Effector memory CD4-positive, alpha-beta T cell (primary cell): ENCODE data around the gene DHX35.

Source experiments
- DNase-seq, 3 donors: peaks; one replicate each; pipeline ENCODE4 v3.0.0-alpha.2; 2020
- H3K27ac ChIP-seq: 2 replicates; pipeline ENCODE4 v1.7.0; 2013; ENCODE audit warnings: mild to moderate bottlenecking, low read length, moderate library complexity; ENCODE audit not compliant: insufficient read depth, poor library complexity, severe bottlenecking
- H3K27me3 ChIP-seq: replicated peaks from 2 replicates; pipeline ENCODE4 v1.7.0; 2013; ENCODE audit warnings: mild to moderate bottlenecking, low read length; ENCODE audit not compliant: insufficient read depth, control insufficient read depth, poor library complexity, severe bottlenecking
- H3K36me3 ChIP-seq: 2 replicates; pipeline ENCODE4 v1.7.0; 2013; ENCODE audit warnings: mild to moderate bottlenecking, low read length, moderate library complexity; ENCODE audit not compliant: control insufficient read depth, insufficient read depth
- H3K4me1 ChIP-seq: 2 replicates; pipeline ENCODE4 v1.7.0; 2013; ENCODE audit warnings: low read length, mild to moderate bottlenecking; ENCODE audit not compliant: control insufficient read depth, insufficient read depth, poor library complexity, severe bottlenecking
- H3K4me3 ChIP-seq: 2 replicates; pipeline ENCODE4 v1.7.0; 2013; ENCODE audit warnings: low read length, low read depth, mild to moderate bottlenecking; ENCODE audit not compliant: insufficient read depth, poor library complexity, severe bottlenecking
- H3K9me3 ChIP-seq: 2 replicates; pipeline ENCODE4 v1.7.0; 2013; ENCODE audit warnings: mild to moderate bottlenecking, low read length, moderate library complexity; ENCODE audit not compliant: control insufficient read depth

DHX35 gene

GRCh38 chr20:39047417-39047985 lies 85.4 kb downstream of the DHX35 start:
- Histone ChIP-seq H3K27me3 (no peaks in the 10 kb centered on the region), H3K9me3 (no peaks in the 10 kb centered on the region), H3K36me3 (peaks cover 5% of the 10 kb centered on the region), H3K4me1 (peaks cover 10% of the 10 kb centered on the region), H3K27ac (no peak overlapping the region), H3K4me3 (no peak overlapping the region)
- DNase-seq, result no peak

DNA sequence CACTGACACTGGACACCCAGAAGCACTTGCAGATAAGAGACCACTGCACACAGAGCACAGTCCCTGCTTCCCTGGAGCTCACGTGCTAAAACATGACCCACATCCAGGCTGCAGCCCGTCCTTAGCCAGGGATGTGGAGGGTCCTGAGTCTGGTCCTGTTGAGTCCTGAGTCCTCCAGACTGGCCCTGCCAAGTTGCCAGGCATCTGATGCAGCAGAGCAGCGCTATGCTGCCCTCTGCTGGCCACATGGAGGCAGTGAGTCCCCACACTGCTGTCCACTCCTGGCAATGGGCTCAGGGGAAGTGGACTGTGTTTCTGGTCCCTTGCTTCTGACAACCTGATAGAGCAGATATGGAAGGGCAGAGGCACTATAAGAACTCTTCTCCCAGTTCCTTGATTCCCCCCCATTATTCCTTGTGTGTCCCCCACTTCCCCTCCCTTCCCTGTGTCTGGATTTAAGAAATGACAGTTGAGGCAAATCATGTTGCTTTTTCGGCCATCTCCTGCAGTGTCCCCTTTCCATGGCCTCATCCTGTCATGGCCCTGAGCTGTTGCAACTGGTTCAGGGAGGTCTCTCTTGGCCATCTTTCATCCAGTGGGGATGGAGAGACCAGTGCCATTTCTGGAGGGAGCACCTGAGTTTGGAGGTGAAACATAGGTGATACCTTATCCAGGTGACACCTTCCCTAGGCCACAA lies 86.0 kb downstream of the DHX35 start:
- DNase-seq, result peak; percentile 39 to 53 (median 43)
- Histone ChIP-seq H3K36me3 (no peaks in the 10 kb centered on the region), H3K9me3 (no peaks in the 10 kb centered on the region), H3K4me3 (no peak overlapping the region), H3K27me3 (no peaks in the 10 kb centered on the region), H3K4me1 (peaks cover 10% of the 10 kb centered on the region), H3K27ac (no peak overlapping the region)

DNA sequence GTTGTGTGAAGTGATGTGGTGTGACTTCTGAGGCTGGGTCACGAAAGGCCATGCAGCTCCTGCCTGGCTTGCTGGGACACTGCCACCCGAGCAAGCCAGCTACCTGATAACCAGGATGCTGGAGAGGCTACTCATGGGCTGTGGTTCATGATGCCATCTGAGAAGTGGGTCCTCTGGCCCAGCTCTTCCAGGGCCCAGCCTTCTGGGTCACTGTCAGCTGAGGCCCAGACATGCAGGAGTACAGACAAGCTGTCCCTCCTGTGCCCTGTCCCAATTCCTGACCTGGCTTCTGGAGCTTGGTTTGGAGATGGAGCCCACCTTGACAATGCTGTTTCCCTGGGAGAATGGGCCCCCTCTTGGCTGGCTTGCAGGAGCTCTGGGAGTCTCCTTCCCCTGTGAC lies 87.0 kb downstream of the DHX35 start:
- Histone ChIP-seq H3K4me3 (no peak overlapping the region), H3K27ac (no peak overlapping the region), H3K36me3 (no peaks in the 10 kb centered on the region), H3K27me3 (no peaks in the 10 kb centered on the region), H3K9me3 (no peaks in the 10 kb centered on the region), H3K4me1 (peaks cover 10% of the 10 kb centered on the region)
- no peak for DNase-seq

DNA sequence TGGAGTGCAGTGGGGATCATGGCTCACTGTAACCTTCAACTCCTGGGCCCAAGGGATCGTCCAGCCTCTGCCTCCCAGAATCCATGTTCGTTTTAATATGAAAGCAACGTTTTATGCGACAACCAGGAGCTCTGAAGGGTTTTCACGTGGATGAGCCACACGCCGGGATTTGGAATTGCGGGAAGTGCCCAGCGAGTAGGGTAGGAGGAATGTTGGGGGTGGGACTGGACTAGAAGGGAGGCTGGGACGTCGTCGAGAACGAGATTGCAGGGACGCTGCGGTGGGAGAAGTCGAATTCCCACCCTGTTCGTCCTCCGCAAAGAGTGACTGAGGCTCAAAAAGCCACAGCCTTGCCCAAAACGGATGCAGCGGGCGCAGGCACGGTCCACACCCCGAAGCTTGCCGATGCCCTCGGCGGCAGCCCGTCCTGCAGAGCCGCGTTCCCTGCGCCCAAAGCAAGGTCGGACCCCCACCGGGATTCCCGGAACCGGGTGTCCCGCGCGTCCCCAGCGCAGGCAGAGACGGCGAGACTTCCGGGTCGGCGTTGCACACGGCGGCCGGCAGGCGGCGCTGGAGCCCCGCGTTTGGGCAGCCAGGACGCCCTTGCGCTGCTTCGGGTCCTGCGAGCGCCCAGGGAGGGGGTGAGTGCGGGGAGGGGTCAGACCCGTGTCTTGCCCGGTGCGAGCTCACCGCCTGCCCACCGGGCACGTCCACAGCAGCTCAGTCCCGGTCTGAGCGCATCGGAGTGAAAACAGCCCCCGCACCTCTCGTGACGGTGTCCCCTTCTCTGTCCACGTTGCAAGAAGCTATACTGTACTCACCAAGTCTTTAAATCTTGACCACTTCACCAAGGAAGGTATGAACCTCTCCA lies 87.8 kb downstream of the DHX35 start:
- Histone ChIP-seq H3K27me3 (no peaks in the 10 kb centered on the region), H3K36me3 (no peaks in the 10 kb centered on the region), H3K27ac (peak overlapping the region; percentile 16), H3K4me3 (peak overlapping the region; percentile 81), H3K9me3 (no peaks in the 10 kb centered on the region), H3K4me1 (peaks cover 10% of the 10 kb centered on the region)
- peak; percentile 61 to 67 (median 62) for DNase-seq

DNA sequence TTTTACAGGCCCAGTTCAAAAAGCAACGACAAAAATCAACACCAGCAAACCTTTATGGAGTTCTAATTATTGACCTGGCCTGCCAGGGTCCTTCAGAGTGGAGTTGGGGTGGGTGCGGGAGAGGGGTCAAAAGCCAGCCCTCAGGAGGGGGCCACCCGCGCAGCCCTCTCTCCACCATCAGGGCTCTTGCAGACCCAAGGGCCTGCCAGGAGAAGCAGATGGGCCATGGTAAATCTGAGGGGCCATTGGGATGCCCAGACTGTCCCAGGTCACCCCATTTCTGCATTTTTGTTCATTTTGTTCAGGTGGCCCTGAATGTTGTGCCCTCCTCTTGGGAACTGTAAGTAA lies 88.4 kb downstream of the DHX35 start:
- Histone ChIP-seq H3K9me3 (no peaks in the 10 kb centered on the region), H3K36me3 (no peaks in the 10 kb centered on the region), H3K4me1 (peaks cover 10% of the 10 kb centered on the region), H3K27me3 (no peaks in the 10 kb centered on the region), H3K4me3 (peak overlapping the region; percentile 81), H3K27ac (no peak overlapping the region)
- DNase-seq, result no peak

DNA sequence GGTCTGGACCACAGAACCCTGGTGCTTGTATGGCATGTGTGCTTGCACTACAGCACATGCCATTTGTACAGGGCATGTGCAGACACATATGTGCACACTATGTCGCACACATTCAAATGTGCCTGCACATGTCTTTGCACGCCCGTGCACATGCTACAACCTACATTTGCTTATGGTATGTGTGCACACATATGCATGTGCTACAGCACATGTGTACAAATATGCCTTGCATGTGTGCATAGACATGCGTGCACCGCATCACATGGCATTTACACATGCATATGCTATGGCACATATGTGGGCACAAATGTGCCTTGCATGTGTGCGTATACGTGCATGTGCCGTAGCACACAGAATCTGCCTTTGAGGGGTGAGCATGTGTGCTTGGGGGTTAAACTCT lies 90.5 kb downstream of the DHX35 start:
- no peak overlapping the region for H3K27ac ChIP-seq
- no peaks in the 10 kb centered on the region for H3K27me3 ChIP-seq

DNA sequence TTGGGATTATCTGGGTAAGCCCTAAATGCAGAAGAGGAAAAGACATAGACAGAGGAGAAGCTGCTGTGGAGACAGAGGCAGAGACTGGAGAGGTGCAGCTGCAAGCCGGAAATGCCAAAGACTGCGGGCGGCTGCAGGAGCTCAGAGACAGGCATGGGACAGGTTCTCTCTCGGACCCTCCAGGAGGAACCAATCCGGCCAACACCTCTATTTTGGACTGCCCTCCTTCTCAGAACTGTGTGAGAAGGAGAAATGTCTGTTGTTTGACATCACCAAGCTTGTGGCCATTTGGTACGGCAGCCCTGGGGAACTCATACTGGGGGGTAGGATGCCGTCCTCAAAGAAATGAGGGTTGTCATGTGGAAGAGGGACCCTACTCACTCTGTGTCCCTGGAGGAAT lies 95.0 kb downstream of the DHX35 start:
- Histone ChIP-seq H3K4me1 (no peaks in the 10 kb centered on the region), H3K36me3 (no peaks in the 10 kb centered on the region), H3K4me3 (no peak overlapping the region), H3K27me3 (no peaks in the 10 kb centered on the region), H3K9me3 (no peaks in the 10 kb centered on the region), H3K27ac (no peak overlapping the region)
- DNase-seq, result no peak

More for the DNA sequence above, 90.5 kb downstream of the DHX35 start:
- Histone ChIP-seq H3K4me3 (no peak overlapping the region), H3K9me3 (no peaks in the 10 kb centered on the region), H3K36me3 (no peaks in the 10 kb centered on the region), H3K4me1 (peaks cover 10% of the 10 kb centered on the region)
- no peak for DNase-seq

DNA sequence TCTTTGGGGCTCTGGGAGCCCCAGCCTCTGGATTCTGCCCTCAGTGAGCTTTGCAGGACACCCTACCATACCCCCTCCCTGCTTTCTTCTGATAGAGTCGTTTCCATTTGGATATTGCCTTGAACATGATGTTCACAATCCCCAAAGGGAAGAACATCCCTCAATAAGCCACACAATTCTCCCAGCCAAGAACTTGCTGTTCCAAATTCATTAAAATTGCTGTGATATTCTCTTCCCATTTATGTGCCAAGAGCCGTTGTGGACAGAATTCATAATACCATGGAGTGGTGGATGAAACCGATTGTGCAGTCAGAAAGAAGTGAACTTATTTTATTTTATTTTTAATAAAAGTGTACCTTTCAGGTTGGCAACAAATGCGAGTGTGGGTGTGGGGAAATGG lies 95.8 kb downstream of the DHX35 start:
- no peak overlapping the region for H3K4me3 ChIP-seq
- H3K9me3 ChIP-seq, result no peaks in the 10 kb centered on the region
- no peaks in the 10 kb centered on the region for H3K36me3 ChIP-seq
- no peak overlapping the region for H3K27ac ChIP-seq
- no peak for DNase-seq
- no peaks in the 10 kb centered on the region for H3K27me3 ChIP-seq
- no peaks in the 10 kb centered on the region for H3K4me1 ChIP-seq

DNA sequence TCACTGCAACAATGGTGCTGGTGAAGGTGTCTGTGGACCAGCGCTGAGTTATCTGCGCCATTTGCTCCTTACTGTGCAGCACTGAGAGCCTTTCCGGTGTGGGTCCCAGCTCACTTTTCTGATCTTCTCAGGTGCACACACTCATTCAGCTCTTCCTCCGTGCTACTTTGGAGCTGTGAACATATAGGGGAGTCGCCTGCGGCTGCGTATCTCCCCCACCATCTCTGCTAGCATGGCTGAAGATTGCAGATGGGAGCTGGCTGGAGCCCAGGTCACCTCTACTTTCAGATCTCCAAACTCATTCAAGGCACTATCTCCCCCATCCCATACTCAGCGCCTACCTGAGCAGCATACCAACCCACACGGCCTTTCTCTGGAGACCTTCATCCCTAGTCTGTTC lies 96.9 kb downstream of the DHX35 start:
- H3K4me1 ChIP-seq, result no peaks in the 10 kb centered on the region
- H3K27me3 ChIP-seq, result no peaks in the 10 kb centered on the region
- H3K36me3 ChIP-seq, result no peaks in the 10 kb centered on the region
- no peaks in the 10 kb centered on the region for H3K9me3 ChIP-seq
- no peak overlapping the region for H3K4me3 ChIP-seq
- DNase-seq, result no peak
- no peak overlapping the region for H3K27ac ChIP-seq
